H1 (cell line): ENCODE measurements around the gene ADAT3. TPM values are rescaled to one million over a fixed set of nuclear protein-coding genes. Genes with fewer than 3 reads are reported as not detected.

ENCODE experiments used
- CTCF ChIA-PET: fragments of 300-600 bp; sonication (Branson Sonifier 250); formaldehyde crosslinking; loops from one replicate; lab custom pipeline; 2021; ENCODE audit not compliant: partially characterized antibody; lab: Charles Lee
- POLR2A ChIA-PET: fragments of 300-600 bp; sonication (Branson Sonifier 250); formaldehyde crosslinking; loops from one replicate; lab custom pipeline; 2021; ENCODE audit warnings: inconsistent platforms; ENCODE audit not compliant: partially characterized antibody; lab: Charles Lee
- DNase-seq, 2 experiments: peaks; one replicate each; pipeline versions ENCODE4 v3.0.0 to v3.0.0-alpha.2; 2010 to 2022; ENCODE audit warnings: low spot score in 2 of 2, low read depth in 1 of 2, mixed read lengths in 1 of 2
- FAIRE-seq: peaks from 2 replicates; lab custom pipeline; 2011; peaks lifted over from hg19 to GRCh38; lab: Jason Lieb, UNC
- H2AFZ ChIP-seq: 2 replicates; pipeline ENCODE4 v1.8.1; 2012; ENCODE audit warnings: low read length, inconsistent platforms
- H2AK5ac ChIP-seq: 2 replicates; pipeline ENCODE4 v1.6.1; 2013; ENCODE audit warnings: low read depth, low read length
- H2BK120ac ChIP-seq: replicated peaks from 2 replicates; pipeline ENCODE3; 2013; ENCODE audit warnings: low read depth, low read length, inconsistent platforms
- H2BK12ac ChIP-seq: 2 replicates; pipeline ENCODE4 v1.6.1; 2013; ENCODE audit warnings: low read depth, low read length
- H2BK15ac ChIP-seq: 2 replicates; pipeline ENCODE4 v1.6.1; 2013; ENCODE audit warnings: low read length
- H2BK20ac ChIP-seq: 2 replicates; pipeline ENCODE4 v1.6.1; 2013; ENCODE audit warnings: low read length
- H2BK5ac ChIP-seq: 2 replicates; pipeline ENCODE4 v1.6.1; 2013; ENCODE audit warnings: low read depth, low read length
- H3K14ac ChIP-seq: 2 replicates; pipeline ENCODE4 v1.6.1; 2013; ENCODE audit warnings: inconsistent platforms; ENCODE audit not compliant: insufficient read length
- H3K18ac ChIP-seq: 2 replicates; pipeline ENCODE4 v1.6.1; 2013; ENCODE audit warnings: low read length; ENCODE audit errors: extremely low read depth
- H3K23ac ChIP-seq: 2 replicates; pipeline ENCODE4 v1.6.1; 2013; ENCODE audit warnings: inconsistent platforms; ENCODE audit not compliant: insufficient read length
- H3K23me2 ChIP-seq: 2 replicates; pipeline ENCODE4 v1.6.1; 2013; ENCODE audit warnings: low read depth, low read length
- H3K27ac ChIP-seq: 2 replicates; pipeline ENCODE4 v1.6.1; 2011; ENCODE audit warnings: low read depth, low read length, inconsistent platforms
- H3K27me3 ChIP-seq, 4 experiments: replicated peaks in 1 of 4; 1 replicate in 1 of 4; 2 replicates in 3 of 4; pipeline versions ENCODE4 v1.6.1 to v1.8.1; 2011 to 2013; ENCODE audit warnings: low read length in 3 of 4, mild to moderate bottlenecking in 3 of 4, inconsistent platforms in 2 of 4, mixed read lengths in 2 of 4, moderate library complexity in 1 of 4; ENCODE audit not compliant: control insufficient read depth in 3 of 4, insufficient read depth in 3 of 4; ENCODE audit errors: extremely low read depth in 1 of 4
- H3K36me3 ChIP-seq, 4 experiments: 2 replicates each; pipeline versions ENCODE4 v1.6.1 to v1.8.1; 2011 to 2013; ENCODE audit warnings: mild to moderate bottlenecking in 4 of 4, low read length in 3 of 4, moderate library complexity in 2 of 4, control low read depth in 1 of 4, inconsistent platforms in 1 of 4; ENCODE audit not compliant: insufficient read depth in 4 of 4, control insufficient read depth in 2 of 4
- H3K4ac ChIP-seq: replicated peaks from 2 replicates; pipeline ENCODE3; 2013; ENCODE audit warnings: low read length, low read depth, mixed read lengths, inconsistent platforms; ENCODE audit not compliant: insufficient read length
- H3K4me1 ChIP-seq, 4 experiments: replicated peaks in 1 of 4; 1 replicate in 1 of 4; 2 replicates in 3 of 4; pipeline versions ENCODE4 v1.6.1 to v1.8.1; 2011 to 2013; ENCODE audit warnings: low read length in 3 of 4, inconsistent platforms in 2 of 4, mixed read lengths in 1 of 4; ENCODE audit not compliant: insufficient read depth in 4 of 4, control insufficient read depth in 3 of 4
- H3K4me2 ChIP-seq, 2 experiments: 2 replicates each; pipeline versions ENCODE4 v1.6.1 to v1.8.1; 2011 to 2013; ENCODE audit warnings: low read depth in 2 of 2, low read length in 2 of 2, control low read depth in 1 of 2, inconsistent platforms in 1 of 2, mild to moderate bottlenecking in 1 of 2; ENCODE audit not compliant: insufficient read depth in 1 of 2
- H3K4me3 ChIP-seq, 4 experiments: fragments of 200-600, 300-600 bp in 1 of 4; sonication (generic), shearing (Covaris generic), sonication (Bioruptor Twin) in 1 of 4; 2 replicates each; pipeline versions ENCODE4 v1.5.1 to v1.8.1; 2011 to 2016; ENCODE audit warnings: low read length in 4 of 4, low read depth in 3 of 4, control low read depth in 2 of 4, inconsistent platforms in 2 of 4, mild to moderate bottlenecking in 2 of 4, mixed read lengths in 1 of 4, moderate library complexity in 1 of 4; ENCODE audit not compliant: insufficient read depth in 2 of 4; ENCODE audit errors: extremely low read depth in 1 of 4
- H3K56ac ChIP-seq: replicated peaks from 2 replicates; pipeline ENCODE3; 2013; ENCODE audit warnings: low read depth, mild to moderate bottlenecking, mixed read lengths, low read length, inconsistent platforms; ENCODE audit not compliant: insufficient read length
- H3K79me1 ChIP-seq: 2 replicates; pipeline ENCODE4 v1.6.1; 2013; ENCODE audit warnings: low read depth, low read length, control low read depth
- H3K79me2 ChIP-seq, 2 experiments: 2 replicates each; pipeline versions ENCODE4 v1.6.1 to v1.8.1; 2012 to 2013; ENCODE audit warnings: low read length in 2 of 2, mild to moderate bottlenecking in 2 of 2, inconsistent platforms in 1 of 2; ENCODE audit not compliant: insufficient read depth in 2 of 2, control insufficient read depth in 1 of 2
- H3K9ac ChIP-seq, 4 experiments: replicated peaks in 1 of 4; 1 replicate in 1 of 4; 2 replicates in 3 of 4; pipeline versions ENCODE4 v1.6.1 to v1.8.1; 2011 to 2013; ENCODE audit warnings: low read depth in 3 of 4, low read length in 3 of 4, control low read depth in 2 of 4, mild to moderate bottlenecking in 2 of 4, moderate library complexity in 2 of 4, inconsistent platforms in 1 of 4; ENCODE audit errors: extremely low read depth in 1 of 4
- H3K9me3 ChIP-seq, 2 experiments: 2 replicates each; pipeline versions ENCODE4 v1.6.1 to v1.8.1; 2012 to 2013; ENCODE audit warnings: mild to moderate bottlenecking in 2 of 2, moderate library complexity in 2 of 2, control low read depth in 1 of 2, inconsistent platforms in 1 of 2, low read depth in 1 of 2, low read length in 1 of 2, mixed read lengths in 1 of 2; ENCODE audit not compliant: insufficient read depth in 2 of 2
- H4K20me1 ChIP-seq, 2 experiments: replicated peaks in 1 of 2; 2 replicates each; pipeline versions ENCODE3 to v1.8.1; 2011 to 2013; ENCODE audit warnings: inconsistent platforms in 2 of 2, low read length in 2 of 2, mild to moderate bottlenecking in 1 of 2; ENCODE audit not compliant: insufficient read depth in 2 of 2, control insufficient read depth in 1 of 2
- H4K5ac ChIP-seq: 2 replicates; pipeline ENCODE4 v1.6.1; 2013; ENCODE audit warnings: low read length, low read depth, mixed read lengths, inconsistent platforms; ENCODE audit not compliant: insufficient read length
- H4K8ac ChIP-seq: 2 replicates; pipeline ENCODE4 v1.8.0; 2013; ENCODE audit warnings: mild to moderate bottlenecking, moderate library complexity, low read length, inconsistent platforms; ENCODE audit not compliant: insufficient read depth; ENCODE audit errors: extremely low read depth
- H4K91ac ChIP-seq: replicated peaks from 2 replicates; pipeline ENCODE3; 2013; ENCODE audit warnings: low read length, mixed read lengths, inconsistent platforms; ENCODE audit not compliant: insufficient read length
- BRCA1 ChIP-seq: IDR thresholded peaks from 2 replicates; pipeline ENCODE4 v1.6.1; 2012; ENCODE audit warnings: low read depth, low read length, improper control_type of control experiment
- CBX5 ChIP-seq: fragments of 300-800, 300-1000 bp; sonication (generic); IDR thresholded peaks from 2 replicates; pipeline ENCODE4 v1.7.1; 2016; ENCODE audit warnings: antibody characterized with exemption, low read length, low read depth
- CBX8 ChIP-seq: fragments of 300-800, 300-1000 bp; sonication (generic); IDR thresholded peaks from 2 replicates; pipeline ENCODE4 v1.7.1; 2016; ENCODE audit warnings: low read depth, low read length, borderline replicate concordance
- CEBPB ChIP-seq: IDR thresholded peaks from 2 replicates; pipeline ENCODE4 v1.6.1; 2012; ENCODE audit warnings: low read depth, low read length
- CREB1 ChIP-seq: IDR thresholded peaks from 2 replicates; pipeline ENCODE4 v1.6.1; 2012; ENCODE audit warnings: inconsistent platforms
- GTF2F1 ChIP-seq: IDR thresholded peaks from 2 replicates; pipeline ENCODE4 v1.6.1; 2012; ENCODE audit warnings: low read depth, low read length, improper control_type of control experiment, borderline replicate concordance
- RXRA ChIP-seq: IDR thresholded peaks from 2 replicates; pipeline ENCODE4 v1.6.1; 2011; ENCODE audit warnings: low read depth, mild to moderate bottlenecking, low read length, moderate library complexity; ENCODE audit not compliant: insufficient read depth
- WGBS, 2 experiments: shearing (Covaris generic) in 1 of 2; methylation state at CpG; one replicate each; pipeline versions ENCODE4 v1.1.6 to v1.1.7; 2013 to 2015; ENCODE audit warnings: low lambda C conversion rate in 2 of 2, mixed read lengths in 2 of 2, inconsistent platforms in 1 of 2, low coverage in 1 of 2, missing lambda C conversion rate in 1 of 2; ENCODE audit not compliant: insufficient replicate concordance in 2 of 2, insufficient coverage in 1 of 2, insufficient read length in 1 of 2; ENCODE audit errors: extremely low coverage in 1 of 2, missing lambda C conversion rate in 1 of 2; 5-methylcytosine and 5-hydroxymethylcytosine counted together
- polyA plus RNA-seq, 7 experiments: library from polyadenylated mRNA; depleted of rRNA in 3 of 7; stranded (reverse) in 5 of 7; unstranded in 2 of 7; fragments of >200 nt in 5 of 7; fragments of 200-250 nt in 2 of 7; gene quantifications; 1 replicate in 5 of 7; 2 replicates in 1 of 7; 4 replicates in 1 of 7; pipeline versions ENCODE4 v1.2.1 to v1.2.3, GENCODE V29; 2011 to 2013; ENCODE audit warnings: missing spikeins in 2 of 7, mixed read lengths in 2 of 7
- total RNA-seq: library from RNA; stranded (reverse); fragmentation: NEBNext Ultra II Directional; extraction: Animal tissue kit (Norgen Biotek cat#: 25700); gene quantifications from 2 replicates; pipeline ENCODE4 v1.2.1, GENCODE V29; 2021
- TF ChIP-seq, protein P1 (sequence below): IDR thresholded peaks from 2 replicates; pipeline ENCODE4 v1.6.1; 2012; ENCODE audit warnings: inconsistent platforms

The ADAT3 gene
- total and polyA plus RNA-seq, 2 of the 8 experiments (the other 6 are each of a cell fraction or from before 2014, with no cell fraction given) = 5.4 to 10.8 TPM

DNA sequence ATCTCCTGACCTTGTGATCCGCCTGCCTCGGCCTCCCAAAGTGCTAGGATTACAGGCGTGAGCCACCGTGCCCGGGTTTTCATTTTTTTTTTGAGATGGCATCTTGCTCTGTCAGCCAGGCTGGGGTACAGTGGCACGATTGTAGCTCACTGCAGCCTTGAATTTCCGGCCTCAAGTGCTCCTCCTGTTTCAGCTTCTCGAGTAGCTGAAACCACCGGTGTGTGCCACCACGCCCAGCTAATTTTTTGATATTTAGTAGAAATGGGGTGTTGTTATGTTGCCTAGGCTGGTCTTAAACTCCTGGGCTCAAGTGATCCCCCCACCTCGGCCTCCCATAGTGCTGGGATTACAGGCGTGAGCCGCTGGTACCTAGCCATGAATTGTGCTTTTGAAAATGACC lies 5.9 kb downstream of the ADAT3 start:
- Histone ChIP-seq H3K4me2 (no peak overlapping the region), H3K23me2 (no peaks in the 10 kb centered on the region), H3K18ac (no peak overlapping the region), H3K79me1 (peaks cover 27% of the 10 kb centered on the region), H2AFZ (no peak overlapping the region), H3K4me3 (no peak overlapping the region), H3K27ac (no peak overlapping the region), H2BK5ac (no peak overlapping the region), H3K9ac (no peak overlapping the region), H3K4me1 (peaks cover 0 to under 1% (median 0%) of the 10 kb centered on the region in 4 experiments; a peak in 3 of 7 replicates), H3K4ac (no peak overlapping the region), H2BK120ac (no peak overlapping the region), H4K8ac (no peak overlapping the region), H3K23ac (no peak overlapping the region), H4K5ac (no peak overlapping the region), H2BK12ac (no peak overlapping the region), H4K20me1 (peaks cover 16 to 41% of the 10 kb centered on the region in 2 experiments), H3K36me3 (peaks cover 0 to 17% (median 9%) of the 10 kb centered on the region in 4 experiments; a peak in 3 of 8 replicates), H3K56ac (no peak overlapping the region), H3K9me3 (no peaks in the 10 kb centered on the region), H3K79me2 (peaks cover 16 to 77% of the 10 kb centered on the region in 2 experiments; a peak in 3 of 4 replicates), H2AK5ac (no peak overlapping the region), H3K27me3 (no peaks in the 10 kb centered on the region), H3K14ac (no peak overlapping the region), H4K91ac (no peak overlapping the region), H2BK20ac (no peak overlapping the region), H2BK15ac (no peak overlapping the region)
- POLR2A ChIA-PET = interaction anchor here (1.6 to 3.4 kb wide), 3 partner anchors 12 to 35 kb away, joined by 4 to 12 read pairs (median 4); no protein-coding TSS in a partner anchor
- no peak for FAIRE-seq
- 95% methylated on average over 13 of the region's 13 CpGs; no CpG with 5 or more reads in 1 of the 2 experiments for WGBS, 2 experiments
- DNase-seq = no peak
- CTCF ChIA-PET = interaction anchor here (1.3 to 2.0 kb wide), 2 partner anchors 12 to 19 kb away, joined by 5 to 6 read pairs; no protein-coding TSS in a partner anchor
- TF ChIP-seq CREB1 = no peak
- TF ChIP-seq CEBPB = no peak
- TF ChIP-seq RXRA = no peak
- no peak for TF ChIP-seq BRCA1
- no peak for TF ChIP-seq GTF2F1
- no peak for TF ChIP-seq CBX5
- no peak for TF ChIP-seq CBX8
- TF ChIP-seq, protein P1, sequence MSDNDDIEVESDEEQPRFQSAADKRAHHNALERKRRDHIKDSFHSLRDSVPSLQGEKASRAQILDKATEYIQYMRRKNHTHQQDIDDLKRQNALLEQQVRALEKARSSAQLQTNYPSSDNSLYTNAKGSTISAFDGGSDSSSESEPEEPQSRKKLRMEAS = no peak
